Lower leg skin (tissue), 4 donors: Measurements from ENCODE around the gene CHRM1. TPM values are rescaled to one million over a fixed set of nuclear protein-coding genes. Genes with fewer than 3 reads are reported as not detected.

Experiments used
- DNase-seq, 2 donors: peaks; one replicate each; pipeline ENCODE4 v3.0.0-alpha.2; 2019; ENCODE audit warnings: low spot score in 2 of 2
- H3K4me3 ChIP-seq: fragments of 200-600 bp; sonication (generic); 2 replicates; pipeline ENCODE4 v1.5.1; 2017; ENCODE audit warnings: mild to moderate bottlenecking, low read depth; ENCODE audit not compliant: poor library complexity, severe bottlenecking
- CTCF ChIP-seq, 3 donors: fragments of 450-650 bp; IDR thresholded peaks; one replicate each; pipeline ENCODE4 v1.5.1; 2016; ENCODE audit warnings: antibody characterized with exemption in 3 of 3, mild to moderate bottlenecking in 3 of 3, moderate library complexity in 2 of 3
- POLR2A ChIP-seq, 2 donors: fragments of 450-650 bp; IDR thresholded peaks; one replicate each; pipeline ENCODE4 v1.6.1; 2016 to 2017; ENCODE audit warnings: antibody characterized with exemption in 2 of 2, mild to moderate bottlenecking in 1 of 2, moderate library complexity in 1 of 2
- WGBS, 2 donors: methylation state at CpG; one replicate each; pipeline ENCODE4 v1.1.5; 2018; 5-methylcytosine and 5-hydroxymethylcytosine counted together
- intact Hi-C: fragments of 100-400 bp; cut with DNase I; formaldehyde crosslinking; loops from one replicate; pipeline ENCODE4 v1.15.0; 2023; ENCODE audit warnings: low total_unique reads
- total RNA-seq, 4 donors: library from RNA; depleted of rRNA; stranded (reverse); fragments of >200 nt; gene quantifications; one replicate each; pipeline ENCODE4 v1.1.0, GENCODE V29; 2016

The CHRM1 gene
- total RNA-seq, 4 donors from 2014 or later: 1.5 to 7.6 (median 4.5) TPM

- TF ChIP-seq CTCF (IDR thresholded peaks at IDR 0.05) (no peak), POLR2A (IDR thresholded peaks at IDR 0.05) (no peak)
- intact Hi-C loops: no loop called here
- H3K4me3 ChIP-seq: no peak overlapping the region
- WGBS, 2 donors: 93 to 95% methylated on average over 10 of the region's 10 CpGs
- DNase-seq: no peak
Measured at GRCh38 chr11:62919476-62919875, 1.7 kb downstream of the CHRM1 start.

- 61 to 63% methylated on average over 5 of the region's 5 CpGs for WGBS, 2 donors
Measured at GRCh38 chr11:62918531-62918930, 2.6 kb downstream of the CHRM1 start.

DNA sequence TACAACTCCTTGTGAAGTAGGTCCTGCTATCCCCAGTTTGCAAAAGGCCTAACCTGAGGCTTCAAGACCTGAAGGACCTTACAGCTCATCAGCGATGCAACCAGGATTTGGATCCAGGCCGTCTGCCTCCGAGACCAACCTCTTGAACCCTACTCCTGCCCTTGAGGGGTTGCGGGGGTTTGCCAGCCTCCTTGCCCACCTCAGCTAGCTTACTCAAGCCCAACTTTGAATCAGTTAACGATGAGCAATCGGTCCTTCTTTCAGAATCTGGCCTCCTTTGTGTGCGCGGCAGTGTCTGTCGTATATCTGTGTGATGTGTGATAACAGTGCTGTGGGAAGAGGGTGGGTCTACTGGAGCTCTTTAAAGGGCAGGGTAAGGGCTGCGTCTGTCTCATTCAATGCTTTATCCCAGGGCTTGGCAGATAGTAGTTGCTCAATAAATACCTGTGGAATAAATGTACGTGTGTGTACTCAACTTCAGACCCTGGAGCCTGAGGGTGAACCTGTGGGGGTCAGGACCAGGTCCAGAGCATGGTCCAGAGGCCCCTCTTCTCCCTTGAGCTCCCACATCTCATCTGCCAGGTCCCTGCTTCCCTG is 3.2 kb downstream of the CHRM1 start:
- DNase-seq: no peak
- intact Hi-C loops: no loop called here
- 89 to 91% methylated on average over 11 of the region's 11 CpGs for WGBS, 2 donors
- TF ChIP-seq CTCF (IDR thresholded peaks at IDR 0.05) (no peak), POLR2A (IDR thresholded peaks at IDR 0.05) (no peak)
- no peak overlapping the region for H3K4me3 ChIP-seq

More at GRCh38 chr11:62918531-62918930, 2.6 kb downstream of the CHRM1 start:
- intact Hi-C loops: no loop called here
- DNase-seq: no peak
- H3K4me3 ChIP-seq: no peak overlapping the region
- no peak for TF ChIP-seq CTCF (IDR thresholded peaks at IDR 0.05)
- TF ChIP-seq POLR2A (IDR thresholded peaks at IDR 0.05): no peak

GRCh38 chr11:62914416-62914815 is 6.7 kb downstream of the CHRM1 start:
- 81 to 89% methylated on average over 1 of the region's 1 CpG for WGBS, 2 donors
- no peak for TF ChIP-seq POLR2A (IDR thresholded peaks at IDR 0.05)
- no peak for TF ChIP-seq CTCF (IDR thresholded peaks at IDR 0.05)
- H3K4me3 ChIP-seq: no peak overlapping the region
- intact Hi-C loops: no loop called here
- no peak for DNase-seq

DNA sequence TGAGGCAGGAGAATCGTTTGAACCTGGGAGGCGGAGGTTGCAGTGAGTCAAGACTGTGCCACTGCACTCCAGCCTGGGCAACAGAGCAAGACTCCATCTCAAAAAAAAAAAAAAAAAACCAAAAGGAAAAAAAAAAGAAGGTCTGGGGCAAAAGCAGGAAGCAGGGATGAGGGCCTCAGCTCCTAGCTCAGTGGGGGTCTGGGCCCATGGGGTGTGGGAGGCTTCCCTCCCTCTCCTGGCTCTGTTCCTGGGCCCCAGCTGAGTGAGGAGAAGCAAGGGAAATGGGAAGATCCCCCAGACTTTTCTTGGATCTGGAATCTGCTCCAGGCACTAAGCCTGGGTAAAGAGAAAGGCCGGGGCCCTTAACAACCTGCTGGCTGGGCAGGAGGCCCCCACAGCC is 8.9 kb downstream of the CHRM1 start:
- intact Hi-C loops: no loop called here
- no peak for TF ChIP-seq POLR2A (IDR thresholded peaks at IDR 0.05)
- no peak for TF ChIP-seq CTCF (IDR thresholded peaks at IDR 0.05)
- H3K4me3 ChIP-seq: no peak overlapping the region
- DNase-seq: no peak
- 79 to 84% methylated on average over 3 of the region's 3 CpGs for WGBS, 2 donors
